Measurements from ENCODE around the gene RXRA.

RXRA gene

DNA sequence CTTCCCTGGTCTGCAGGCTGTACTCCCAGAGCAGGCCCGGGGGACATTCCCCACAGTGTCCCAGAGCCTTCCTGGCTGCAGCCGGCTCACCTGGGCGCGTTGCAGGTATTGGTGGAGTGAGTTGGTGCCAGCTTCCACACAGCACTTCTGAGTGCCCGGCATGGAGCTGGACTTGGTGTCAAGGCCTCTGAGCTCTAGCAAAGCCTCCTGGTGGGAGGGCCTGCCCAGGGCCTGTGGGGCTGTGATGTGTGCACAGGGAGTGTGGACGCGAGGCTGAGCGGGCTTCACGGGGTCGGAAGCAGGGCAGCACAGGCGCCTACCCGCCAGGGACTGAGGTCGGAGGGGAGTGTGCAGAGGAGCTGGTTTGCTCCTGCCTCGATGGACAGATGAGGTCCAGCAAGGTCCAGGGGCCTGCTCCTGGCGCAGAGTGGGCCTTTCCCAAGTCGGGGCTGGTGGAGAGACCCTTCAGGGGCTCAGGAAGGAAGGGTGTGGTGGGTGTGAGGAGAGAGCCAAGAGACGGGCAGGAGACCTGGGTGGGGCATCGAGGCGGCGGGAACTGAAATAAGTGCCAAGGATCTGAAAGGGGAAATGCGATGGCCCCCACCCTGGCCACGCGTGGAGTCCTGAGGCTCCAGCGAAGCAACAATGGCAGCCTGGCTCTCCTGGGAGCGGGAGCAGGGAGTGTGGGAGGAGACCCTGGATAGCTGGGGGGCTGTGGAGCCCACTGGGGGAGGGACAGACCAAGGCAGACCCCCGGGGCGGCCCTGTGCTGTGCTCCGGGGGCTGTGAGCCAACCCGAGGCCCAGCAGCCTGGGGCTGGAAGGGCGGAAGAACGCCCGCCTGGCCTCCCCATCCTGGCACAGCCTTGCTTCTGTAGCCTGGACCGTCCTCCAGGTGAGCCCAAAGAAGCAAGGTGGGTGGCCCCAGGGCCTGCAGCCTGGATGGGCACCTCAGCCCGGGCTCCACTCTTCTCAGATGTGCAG is 78.4 kb downstream of the RXRA start:
- DNase-seq: no peak

DNA sequence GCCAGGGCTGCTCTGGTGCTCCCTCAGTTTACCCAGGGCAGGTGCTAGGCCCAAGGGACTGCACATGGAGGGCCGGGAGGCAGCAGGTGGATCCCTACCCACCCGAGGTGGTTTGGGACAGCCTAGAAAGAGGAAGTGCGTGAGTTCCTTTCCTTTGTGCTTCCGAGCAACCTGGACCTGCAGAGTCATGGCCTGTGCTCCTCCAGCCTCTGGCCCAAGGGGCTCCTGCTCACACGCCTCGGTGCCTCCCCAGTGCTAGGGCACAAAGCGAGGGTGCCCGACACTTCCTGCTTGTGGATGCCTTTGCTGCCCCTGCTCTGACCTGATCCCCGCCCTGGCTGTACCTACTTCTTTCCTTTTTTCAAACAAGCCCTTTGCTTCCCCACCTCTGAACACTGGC is 79.3 kb downstream of the RXRA start:
- no peak for DNase-seq

DNA sequence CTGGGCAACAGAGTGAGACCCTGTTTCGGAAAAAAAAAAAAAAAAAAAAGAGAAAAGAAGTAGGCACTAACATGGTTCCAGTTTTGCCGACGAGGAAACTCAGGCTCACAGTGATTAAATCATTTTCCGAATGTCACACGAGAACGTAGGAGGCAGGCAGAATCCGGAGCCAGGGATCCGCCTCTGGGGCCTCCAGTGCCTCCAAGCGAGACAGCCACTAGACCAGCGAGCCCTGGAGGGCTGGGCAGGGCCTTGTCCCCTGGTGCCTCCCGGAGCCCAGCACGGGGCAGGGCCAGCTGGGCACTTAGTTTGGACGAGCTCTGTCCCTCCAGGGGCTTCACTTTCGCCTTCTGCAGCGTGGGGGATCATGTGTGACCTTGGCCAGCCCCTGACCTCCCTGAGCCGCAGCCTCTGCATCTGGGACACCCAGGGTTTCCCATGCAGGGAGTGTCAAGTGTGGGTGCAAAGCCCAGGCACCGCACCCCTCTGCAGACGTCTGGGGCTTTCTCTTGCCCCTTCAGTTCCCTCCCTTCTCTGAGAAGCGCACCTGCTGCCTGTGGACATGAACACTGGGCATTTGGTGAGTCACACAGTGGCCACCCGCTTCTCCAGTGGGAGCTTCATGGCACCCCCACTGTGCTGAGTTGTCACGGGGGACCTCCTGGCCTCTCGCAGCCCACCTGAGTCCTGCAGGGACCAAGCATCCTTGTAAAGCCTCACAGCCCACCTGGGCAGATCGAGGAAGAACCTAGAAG is 80.3 kb downstream of the RXRA start:
- DNase-seq: no peak

DNA sequence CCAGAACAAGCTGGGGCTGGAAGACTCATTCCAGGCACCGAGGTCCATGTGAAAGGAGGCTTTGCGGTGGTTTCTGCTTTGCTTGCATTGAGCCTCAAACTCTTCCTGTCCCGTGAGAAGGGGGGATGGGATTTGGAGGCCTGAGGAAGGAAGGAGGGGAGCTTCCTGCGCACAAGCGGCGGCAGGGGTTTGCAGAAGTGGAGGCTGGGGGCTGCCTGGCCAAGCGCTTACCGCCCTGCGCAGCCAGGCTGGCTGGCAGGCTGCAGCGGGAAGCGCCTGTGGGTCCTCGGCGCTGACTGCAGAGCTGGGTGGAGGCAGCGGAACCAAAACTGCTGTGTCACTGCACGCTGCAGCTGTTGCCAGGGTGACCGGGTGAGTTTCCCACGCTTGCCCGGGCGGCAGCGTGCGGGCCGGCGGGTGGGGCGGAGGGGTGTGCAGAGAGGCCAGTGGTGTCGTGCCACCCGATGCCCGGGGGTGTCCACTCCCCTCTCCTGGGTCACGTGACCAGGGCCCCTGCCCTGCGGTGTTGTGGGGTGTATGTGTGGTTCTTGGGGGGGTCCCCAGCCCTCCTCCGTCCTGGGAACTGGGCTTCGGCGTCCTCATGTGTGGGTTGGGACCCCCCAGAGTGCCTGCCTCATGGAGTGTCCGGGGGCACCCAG is 81.0 kb downstream of the RXRA start:
- peak; percentile 52 for DNase-seq

DNA sequence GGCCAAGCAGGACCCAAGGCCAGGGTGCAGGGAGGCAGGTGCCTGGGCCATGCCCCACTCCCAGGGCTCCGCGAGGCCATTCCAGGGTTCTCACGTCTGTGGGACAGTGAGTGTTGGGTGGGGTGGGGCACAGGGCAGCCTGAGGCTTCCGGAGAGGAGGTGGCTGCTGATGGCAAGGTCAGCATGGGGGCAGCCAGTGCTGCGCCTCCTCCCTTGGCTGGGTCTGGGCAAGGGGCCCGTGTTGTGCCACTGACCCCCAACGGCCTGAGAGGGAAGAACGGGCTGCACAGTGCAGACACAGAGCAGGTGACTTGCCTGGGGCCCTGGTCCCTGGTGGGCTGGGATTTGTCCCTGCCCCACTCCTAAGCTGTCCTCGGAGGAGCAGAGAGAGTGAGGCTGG is 82.1 kb downstream of the RXRA start:
- no peak for DNase-seq

DNA sequence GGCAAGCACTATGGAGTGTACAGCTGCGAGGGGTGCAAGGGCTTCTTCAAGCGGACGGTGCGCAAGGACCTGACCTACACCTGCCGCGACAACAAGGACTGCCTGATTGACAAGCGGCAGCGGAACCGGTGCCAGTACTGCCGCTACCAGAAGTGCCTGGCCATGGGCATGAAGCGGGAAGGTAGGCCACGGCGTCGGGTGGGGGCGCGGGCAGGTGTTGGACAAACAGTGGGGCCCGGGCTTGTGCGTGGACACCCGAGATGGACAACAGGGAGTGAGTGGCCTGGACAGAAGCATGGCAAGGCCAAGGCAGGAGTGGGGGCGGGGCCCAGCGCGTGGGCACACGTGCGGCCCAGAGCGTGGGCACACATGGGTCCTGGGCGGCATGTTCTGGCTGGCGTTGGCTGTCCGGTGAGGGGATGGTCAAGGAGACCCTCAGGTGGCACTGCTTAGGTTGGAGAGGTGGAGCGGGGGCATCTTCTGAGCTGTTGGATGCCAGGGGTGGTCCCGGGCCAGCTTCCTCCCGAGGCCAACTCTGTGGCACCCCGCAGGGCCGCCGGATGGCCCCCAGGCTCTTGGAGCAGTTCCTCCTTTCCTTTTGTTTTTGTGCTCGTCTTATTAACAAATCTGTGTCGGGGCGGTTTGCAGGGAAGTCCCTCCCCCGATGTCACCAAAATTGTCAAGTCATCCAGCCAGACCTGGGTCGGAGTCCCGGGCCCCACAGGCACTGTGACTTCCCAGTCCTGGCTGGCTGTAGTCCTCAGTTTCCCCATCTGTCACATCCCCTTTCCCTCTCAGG is 82.9 kb downstream of the RXRA start:
- DNase-seq: no peak

DNA sequence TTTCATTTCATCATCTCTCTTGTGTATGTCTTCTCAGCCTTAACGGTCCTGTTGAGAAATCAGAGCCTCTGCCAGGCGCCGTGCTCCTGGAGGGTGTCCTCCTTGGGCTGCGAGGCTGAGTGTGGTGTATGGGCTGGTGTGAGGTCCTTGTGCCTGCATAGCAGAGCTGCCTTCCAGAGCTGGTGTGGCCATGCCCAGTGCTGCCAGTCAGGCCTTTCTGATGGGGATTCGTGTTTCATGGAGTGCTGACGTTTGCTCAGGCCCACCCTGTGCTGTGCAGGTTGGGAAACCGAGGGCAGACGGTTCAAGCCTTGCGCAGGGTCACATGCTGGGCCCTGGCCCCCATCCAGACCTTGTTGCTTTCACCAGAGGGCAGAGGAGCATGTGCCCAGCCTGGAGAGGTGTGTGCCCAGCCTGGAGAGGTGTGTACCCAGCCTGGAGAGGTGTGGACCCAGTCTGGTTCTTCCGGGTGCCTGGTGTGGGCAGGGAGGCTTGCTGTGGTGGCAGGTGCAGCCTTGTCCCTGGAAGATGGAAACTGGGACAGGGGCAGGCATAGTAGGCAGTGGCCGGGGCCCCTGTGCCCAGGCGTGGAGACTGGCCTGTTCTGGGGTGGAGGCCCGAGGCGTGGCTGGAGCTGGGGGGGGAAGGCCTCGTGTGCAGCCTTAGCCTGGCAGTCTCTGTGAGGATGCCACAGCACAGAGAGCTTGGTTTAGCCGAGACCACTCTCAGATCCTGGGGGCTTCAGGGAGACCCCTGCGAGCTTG is 84.0 kb downstream of the RXRA start:
- DNase-seq: no peak

DNA sequence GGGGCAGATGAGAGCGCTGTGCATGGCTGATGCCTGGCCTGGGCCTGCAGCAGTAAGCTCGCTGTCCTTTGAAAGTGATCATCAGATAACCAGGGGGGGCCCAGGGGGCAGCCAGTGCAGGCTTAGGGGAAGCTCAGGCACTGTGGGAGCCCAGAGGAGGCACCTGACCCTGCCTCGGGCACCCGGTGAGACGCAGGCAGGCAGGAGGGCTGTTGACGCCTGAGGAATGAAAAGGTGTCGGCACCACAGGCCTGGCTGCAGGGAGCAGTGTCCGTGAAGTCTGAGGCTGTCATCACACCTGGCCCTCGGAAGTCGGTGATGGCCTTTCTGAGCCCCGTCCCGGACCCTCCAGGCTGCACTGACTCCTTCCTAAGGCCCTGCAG is 84.6 kb downstream of the RXRA start:
- DNase-seq: no peak

DNA sequence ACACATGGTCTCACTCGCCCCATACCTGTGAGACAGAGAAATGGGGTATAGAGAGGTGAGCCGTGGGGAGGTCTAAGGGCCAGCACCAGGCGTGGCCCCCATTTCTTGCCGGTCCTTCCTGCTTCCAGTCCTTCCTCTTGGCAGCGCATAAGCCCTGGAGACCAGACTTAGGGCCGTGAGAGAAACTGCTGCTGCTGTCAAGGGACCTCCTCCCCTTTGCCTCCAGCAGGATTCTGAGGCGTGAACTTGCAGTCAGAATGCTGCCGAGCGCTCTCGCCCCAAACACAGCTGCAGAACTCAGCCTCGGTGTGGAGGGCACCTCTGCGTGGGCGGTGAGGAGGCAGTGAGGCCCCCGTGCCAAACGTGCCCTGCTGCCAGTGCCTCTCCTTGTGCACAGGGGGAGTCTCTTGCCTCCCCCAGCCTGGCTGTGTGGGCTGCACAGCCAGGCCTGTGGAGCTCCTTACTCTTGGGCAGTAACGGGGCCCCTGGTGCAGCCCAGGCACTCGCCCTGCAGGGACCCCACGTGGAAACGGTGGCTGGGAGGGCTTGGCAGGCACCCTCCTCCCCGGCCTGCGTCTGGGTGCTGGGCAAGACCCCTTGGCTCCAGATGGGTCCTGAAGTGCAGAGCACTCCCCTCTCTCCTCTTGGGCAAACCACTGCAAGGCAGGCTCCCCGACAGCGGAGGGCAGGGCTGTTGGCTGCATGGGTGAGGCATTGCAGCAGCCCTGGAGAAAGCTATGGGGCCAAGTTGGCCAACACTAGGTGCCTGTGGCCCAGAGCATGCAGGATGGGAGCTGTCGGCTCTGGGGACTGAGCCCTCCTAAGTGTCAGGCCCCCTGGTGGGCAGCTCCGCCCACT is 85.4 kb downstream of the RXRA start:
- no peak for DNase-seq

DNA sequence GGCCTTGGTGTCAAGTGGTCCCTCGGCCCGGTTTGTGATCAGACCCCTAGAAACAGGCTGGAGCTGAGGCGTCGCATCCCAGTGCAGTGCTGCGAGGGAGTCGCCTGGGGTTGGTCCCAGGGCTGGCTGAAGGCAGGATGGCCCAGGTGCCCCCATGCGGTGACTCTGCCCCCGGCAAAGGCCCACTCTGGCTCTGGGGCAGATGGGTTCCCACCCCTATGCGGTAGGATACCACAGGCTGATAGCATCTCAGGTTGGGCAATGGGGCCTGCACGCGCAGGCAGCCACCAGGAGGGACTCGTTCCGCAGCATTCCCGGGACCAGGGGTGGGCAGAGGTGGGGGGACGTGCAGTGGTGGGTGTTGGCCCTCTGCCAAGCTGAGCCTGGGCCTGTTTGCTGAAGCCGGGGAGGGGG is 86.0 kb downstream of the RXRA start:
- DNase-seq: no peak

DNA sequence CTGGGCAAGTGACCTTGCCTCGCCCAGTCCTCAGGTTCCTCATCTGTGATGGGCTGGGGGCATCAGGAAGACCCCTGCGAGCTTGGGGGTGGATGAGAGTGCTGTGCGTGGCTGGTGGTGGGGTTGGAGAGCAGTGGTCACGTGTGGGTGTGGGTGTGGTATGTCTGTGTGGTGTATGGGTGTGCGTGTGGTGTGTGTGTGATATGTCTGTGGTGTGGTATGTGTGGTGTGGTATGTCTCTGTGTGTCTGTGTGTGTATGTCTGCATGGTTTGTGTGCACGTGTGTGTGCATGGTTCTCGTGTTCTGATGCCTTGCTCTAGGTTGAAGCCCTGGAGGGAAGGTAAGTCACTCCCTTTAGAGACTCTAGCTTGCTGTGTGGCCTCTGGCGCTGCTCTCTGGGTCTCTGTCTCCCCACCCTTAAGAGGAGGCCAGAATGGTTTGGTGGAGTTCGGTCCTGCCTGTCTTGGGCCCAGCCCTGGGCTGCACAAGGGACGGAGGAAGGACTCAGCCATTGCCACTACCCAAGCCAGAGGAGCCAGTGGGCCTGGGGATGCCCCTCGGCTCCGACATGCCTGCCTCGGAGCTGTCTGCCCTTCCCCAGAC is 87.0 kb downstream of the RXRA start:
- no peak for DNase-seq

DNA sequence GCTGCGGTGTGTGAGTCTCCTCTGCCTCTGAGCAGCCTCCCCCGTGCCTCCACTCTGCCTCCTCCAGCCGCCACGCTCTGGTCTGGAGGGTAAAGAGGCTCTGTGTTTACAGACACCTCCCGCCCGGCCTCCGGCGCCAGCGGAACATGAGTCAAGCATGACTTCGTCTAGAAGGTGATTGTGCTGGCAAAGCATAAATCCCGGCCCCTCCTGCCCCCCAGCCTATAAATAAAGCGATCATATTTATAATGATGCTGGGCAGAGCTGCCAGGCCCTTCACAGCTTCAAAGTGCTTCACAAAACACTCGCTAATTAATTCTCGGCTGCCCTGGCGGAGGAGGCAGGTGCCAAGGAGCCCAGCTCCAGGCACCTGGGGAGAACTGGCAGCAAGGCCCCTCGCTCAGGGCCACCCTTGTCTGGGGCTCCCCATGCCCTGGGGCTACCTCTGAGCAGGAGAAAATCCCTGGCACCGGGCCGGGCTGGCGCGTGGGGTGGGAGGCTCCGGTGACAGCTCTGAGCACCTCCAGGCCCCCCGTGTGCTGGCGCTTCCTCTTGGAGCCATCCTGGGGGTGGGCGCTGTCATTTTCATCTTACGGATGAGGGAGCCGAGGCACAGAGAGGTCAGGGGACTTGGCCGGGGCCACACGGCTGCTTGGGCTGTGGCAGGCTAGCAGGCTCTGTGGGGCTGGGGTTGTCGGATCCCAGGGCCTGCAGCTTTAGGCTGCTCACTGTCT is 87.8 kb downstream of the RXRA start:
- DNase-seq: no peak

DNA sequence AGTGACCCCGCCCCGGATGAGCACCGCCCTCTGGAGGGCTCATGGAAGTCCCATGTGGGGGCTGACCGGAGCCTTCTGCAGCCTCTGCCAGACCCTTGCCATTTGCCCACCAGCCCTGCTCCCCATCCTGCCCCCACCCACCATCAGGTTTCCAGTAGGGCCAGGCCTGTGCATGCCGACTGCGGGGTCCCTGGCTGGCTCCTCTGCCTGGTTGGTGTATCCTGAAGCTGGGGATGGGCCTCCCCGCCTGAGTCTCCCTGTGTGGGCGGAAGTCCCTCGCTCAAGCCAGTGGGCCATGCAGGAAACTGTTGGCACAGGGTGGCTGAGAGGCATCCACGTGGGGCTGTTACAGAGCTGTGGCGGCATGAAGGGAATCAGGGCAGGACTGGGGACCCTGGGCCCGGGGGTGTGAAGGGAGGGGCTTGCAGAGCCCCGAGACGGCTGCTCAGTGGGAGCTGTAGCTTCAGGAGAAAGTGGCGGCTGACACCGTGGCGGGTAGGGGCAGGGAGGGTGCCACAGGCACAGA is 88.7 kb downstream of the RXRA start:
- DNase-seq: no peak

DNA sequence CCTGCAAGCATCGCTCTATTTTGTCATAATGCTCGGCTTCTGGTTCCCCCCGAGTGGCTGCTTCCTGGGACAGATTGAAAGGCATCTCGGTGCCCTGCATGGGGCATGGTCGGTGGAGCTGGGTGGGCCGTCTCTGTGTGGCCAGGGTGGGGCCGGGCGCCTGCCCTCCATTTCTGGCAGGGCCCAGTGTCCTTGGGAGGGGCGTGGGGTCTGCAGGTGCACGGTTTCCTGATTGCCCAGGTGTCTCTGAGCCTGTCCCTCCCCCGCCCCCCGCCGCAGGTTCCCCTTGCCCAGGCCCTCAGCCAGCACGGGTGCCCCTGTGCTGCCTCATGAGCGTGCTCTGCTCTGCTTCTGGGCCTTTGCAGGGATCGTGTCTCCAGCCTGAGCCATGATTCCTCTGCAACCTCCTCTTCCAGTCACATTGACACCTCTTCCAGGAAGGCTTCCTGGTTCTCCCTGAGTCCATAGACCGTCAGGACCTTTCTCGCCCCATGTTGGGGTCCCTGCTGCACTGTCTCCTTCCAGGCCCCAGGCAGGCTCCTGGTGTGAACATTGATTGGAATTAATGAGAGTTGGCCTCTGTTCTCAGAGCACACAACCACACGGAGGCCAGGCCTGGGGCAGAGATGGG is 90.2 kb downstream of the RXRA start:
- DNase-seq: no peak

DNA sequence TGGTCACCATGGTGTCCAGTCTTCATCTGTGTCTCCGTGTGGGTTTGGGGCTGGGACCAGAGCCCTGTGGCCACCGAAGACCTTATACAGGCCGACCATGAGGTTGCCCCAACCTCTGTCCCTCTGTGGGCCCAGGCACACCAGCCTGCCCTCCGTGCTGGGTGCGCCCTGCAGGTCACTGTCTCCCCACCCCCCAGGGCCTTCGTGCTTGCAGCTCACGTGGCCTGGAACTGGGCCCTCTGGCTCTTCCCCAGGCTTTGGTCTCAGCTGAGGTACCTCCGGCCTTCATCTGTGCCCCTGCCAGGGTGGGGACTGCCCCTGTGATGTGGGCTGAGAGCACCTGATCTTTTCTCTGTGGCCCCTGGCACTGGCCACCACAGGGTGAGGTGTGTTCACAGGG is 92.1 kb downstream of the RXRA start:
- DNase-seq: no peak

DNA sequence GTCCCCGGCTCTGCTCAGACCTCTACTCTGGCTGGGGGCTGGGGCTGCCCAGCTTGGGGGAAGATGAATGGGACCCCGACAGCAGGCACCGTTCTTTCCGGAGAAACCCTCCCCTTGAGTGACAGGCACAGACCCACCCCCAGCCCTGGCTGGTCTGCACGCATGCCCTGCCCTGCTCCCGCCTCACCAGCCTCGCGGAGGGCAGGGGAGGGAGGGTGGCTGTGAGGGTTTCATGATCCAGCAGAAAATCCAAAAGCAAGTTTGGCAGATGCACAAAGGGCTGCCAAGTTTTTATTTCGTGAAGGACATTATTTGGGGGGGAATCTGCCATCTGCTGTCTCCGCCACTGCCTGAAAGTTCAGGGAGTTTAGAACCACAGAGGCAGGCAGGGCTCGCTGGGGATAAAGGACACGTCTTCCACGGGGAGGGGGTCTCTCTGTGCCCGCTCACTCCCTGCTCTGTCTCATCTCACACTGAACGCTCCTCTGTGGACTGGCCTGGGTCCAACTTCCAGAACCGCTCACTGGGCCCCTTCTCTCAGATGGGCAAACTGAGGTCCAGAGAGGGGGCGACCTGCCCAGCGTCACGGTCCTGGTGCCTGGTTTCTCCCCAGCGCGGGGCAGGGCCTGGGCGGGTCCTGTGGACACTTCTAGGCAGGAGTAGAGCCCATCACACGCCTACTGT is 92.9 kb downstream of the RXRA start:
- no peak for DNase-seq

DNA sequence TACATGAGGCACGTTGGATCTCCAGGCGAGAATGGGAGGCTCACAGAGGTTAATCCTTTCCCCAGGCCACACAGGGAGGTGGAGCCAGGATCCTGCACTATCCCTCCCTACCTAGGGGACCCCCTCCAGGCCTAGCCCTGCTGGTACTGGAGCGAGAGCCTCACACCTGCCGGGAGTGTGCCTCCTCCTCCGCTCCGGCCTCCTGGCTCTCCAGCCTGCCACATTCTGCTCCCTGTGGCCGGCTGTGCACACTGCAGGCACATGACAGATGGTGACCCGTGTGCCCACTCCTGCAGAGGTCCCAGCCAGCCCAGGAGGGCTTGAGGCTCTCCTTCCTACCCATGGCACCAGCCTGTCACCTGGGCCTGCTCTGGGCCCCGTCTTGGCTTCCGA is 93.4 kb downstream of the RXRA start:
- DNase-seq: no peak

DNA sequence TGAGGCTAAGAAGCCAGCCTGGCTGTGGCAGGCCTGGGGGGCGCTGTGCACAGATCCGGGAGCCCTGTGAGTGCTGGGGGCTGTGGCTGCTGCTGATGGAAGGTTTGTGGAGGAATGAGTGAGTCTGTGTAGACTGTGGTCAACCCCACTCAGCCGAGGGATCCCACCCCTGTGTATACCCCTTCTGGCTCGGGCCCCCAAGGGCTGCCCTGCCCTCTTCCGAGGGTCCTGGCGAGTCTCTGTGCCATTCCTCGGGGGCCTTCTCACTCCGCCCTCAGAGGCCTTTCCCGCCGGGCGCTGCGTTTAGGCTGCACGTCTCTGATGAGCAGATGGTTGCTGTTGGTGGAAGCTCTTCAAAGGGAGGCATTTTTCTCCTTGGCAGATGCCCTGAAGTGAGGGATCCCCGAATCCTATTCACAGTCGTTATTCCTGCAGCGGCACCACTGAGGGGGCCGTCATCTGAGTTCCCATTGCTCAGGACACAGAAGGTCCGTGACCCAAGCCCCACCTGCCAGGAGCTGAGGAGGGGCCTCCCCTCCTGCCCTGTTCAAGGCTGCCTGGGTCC is 94.1 kb downstream of the RXRA start:
- DNase-seq: no peak
